HCT116 (cell line): ENCODE data around the gene PNMT. TPM values are rescaled to one million over a fixed set of nuclear protein-coding genes. Genes with fewer than 3 reads are reported as not detected.

Experiments
- ATAC-seq: fragments of 200-7000 bp; cut with Tn5 transposase; 2 replicates; pipeline ENCODE4 v1.9.1; 2020; ENCODE audit warnings: mild to moderate bottlenecking, moderate library complexity
- BruUV-seq: library from RNA; stranded (reverse); fragments of 400-500 nt; replicated peaks from 2 replicates; lab custom pipeline; 2021; lab: Mats Ljungman, UMichigan
- CTCF ChIA-PET: fragments of 300-600 bp; sonication (Branson Sonifier 250); formaldehyde crosslinking; loops from one replicate; lab custom pipeline; 2021; ENCODE audit warnings: antibody characterized with exemption; lab: Charles Lee
- POLR2A ChIA-PET: fragments of 300-600, 350-600 bp; sonication (Branson Sonifier 250); formaldehyde crosslinking; loops from one replicate; lab custom pipeline; 2021; ENCODE audit warnings: antibody characterized with exemption; lab: Charles Lee
- RAD21 ChIA-PET, 2 experiments: fragments of 300-600 bp; sonication (Branson Sonifier 250); formaldehyde crosslinking; loops; one replicate each; lab custom pipeline; 2023; ENCODE audit warnings: low total read pairs in 2 of 2; ENCODE audit not compliant: uncharacterized antibody in 2 of 2, unreplicated experiment in 2 of 2, low non-redundant PET in 1 of 2; lab: Charles Lee
- DNase-seq: peaks from one replicate; pipeline ENCODE4 v3.0.0-alpha.2; 2010; ENCODE audit warnings: low read depth, low spot score
- H2AFZ ChIP-seq: fragments of 200-600 bp; shearing (Covaris generic), sonication (generic); 2 replicates; pipeline ENCODE4 v1.6.1; 2017; ENCODE audit warnings: low read depth, mixed run types, mixed read lengths, antibody characterized with exemption, low read length; ENCODE audit not compliant: poor library complexity, severe bottlenecking
- H3K27ac ChIP-seq: 2 replicates; pipeline ENCODE4 v1.5.1; 2012; ENCODE audit warnings: low read depth, low read length
- H3K27me3 ChIP-seq: fragments of 200-600 bp; sonication (generic); 2 replicates; pipeline ENCODE4 v1.6.1; 2016; ENCODE audit warnings: mixed run types, low read length, mixed read lengths; ENCODE audit not compliant: insufficient read depth
- H3K36me3 ChIP-seq, 2 experiments: fragments of 200-500 bp in 1 of 2; fragments of 200-600 bp in 1 of 2; sonication (Bioruptor generic) in 1 of 2; sonication (generic) in 1 of 2; 2 replicates each; pipeline versions ENCODE4 v1.5.1 to v1.6.1; 2014 to 2016; ENCODE audit warnings: low read length in 2 of 2, inconsistent platforms in 1 of 2, mixed read lengths in 1 of 2, mixed run types in 1 of 2; ENCODE audit not compliant: insufficient read depth in 2 of 2, control insufficient read depth in 1 of 2
- H3K4me1 ChIP-seq, 2 experiments: fragments of 200-600 bp in 1 of 2; sonication (generic) in 1 of 2; 2 replicates each; pipeline versions ENCODE4 v1.5.1 to v1.6.1; 2012 to 2017; ENCODE audit warnings: low read length in 2 of 2, inconsistent platforms in 1 of 2, mild to moderate bottlenecking in 1 of 2, mixed read lengths in 1 of 2, mixed run types in 1 of 2, moderate library complexity in 1 of 2; ENCODE audit not compliant: insufficient read depth in 2 of 2, control insufficient read depth in 1 of 2
- H3K4me2 ChIP-seq: fragments of 200-600 bp; sonication (generic); 2 replicates; pipeline ENCODE4 v1.6.1; 2017; ENCODE audit warnings: mixed run types, low read length, mixed read lengths
- H3K4me3 ChIP-seq, 2 experiments: fragments of 200-600 bp in 1 of 2; sonication (generic) in 1 of 2; replicated peaks in 1 of 2; 2 replicates each; pipeline ENCODE4 v1.5.1; 2011 to 2016; ENCODE audit warnings: low read length in 2 of 2, control low read depth in 1 of 2, low read depth in 1 of 2, mild to moderate bottlenecking in 1 of 2, mixed read lengths in 1 of 2, mixed run types in 1 of 2
- H3K79me2 ChIP-seq: fragments of 200-600 bp; sonication (generic); 2 replicates; pipeline ENCODE4 v1.6.1; 2017; ENCODE audit warnings: mild to moderate bottlenecking, mixed run types, low read length, moderate library complexity, mixed read lengths; ENCODE audit not compliant: insufficient read depth
- H3K9ac ChIP-seq: fragments of 200-600 bp; sonication (generic); 2 replicates; pipeline ENCODE4 v1.6.1; 2016; ENCODE audit warnings: low read length, mixed read lengths
- H3K9me2 ChIP-seq: fragments of 200-600 bp; sonication (generic), shearing (Covaris generic); 2 replicates; pipeline ENCODE4 v1.6.1; 2017; ENCODE audit warnings: mixed run types, mild to moderate bottlenecking, moderate library complexity; ENCODE audit not compliant: insufficient read depth
- H3K9me3 ChIP-seq, 2 experiments: fragments of 200-500 bp in 1 of 2; fragments of 200-600 bp in 1 of 2; sonication (Bioruptor generic) in 1 of 2; sonication (generic) in 1 of 2; 2 replicates each; pipeline ENCODE4 v1.6.1; 2014 to 2017; ENCODE audit warnings: low read length in 2 of 2, mixed read lengths in 2 of 2, inconsistent platforms in 1 of 2, low read depth in 1 of 2, mild to moderate bottlenecking in 1 of 2, mixed run types in 1 of 2, moderate library complexity in 1 of 2; ENCODE audit not compliant: control insufficient read depth in 1 of 2, insufficient read depth in 1 of 2
- H4K20me1 ChIP-seq: fragments of 200-600 bp; sonication (generic), shearing (Covaris generic); 2 replicates; pipeline ENCODE4 v1.6.1; 2017; ENCODE audit warnings: mixed run types, mild to moderate bottlenecking, moderate library complexity; ENCODE audit not compliant: insufficient read depth
- ATF3 ChIP-seq: IDR thresholded peaks from 2 replicates; pipeline ENCODE4 v1.6.1; 2012
- CTCF ChIP-seq, 3 experiments: fragments of 200-600 bp in 1 of 3; sonication (generic) in 1 of 3; IDR thresholded peaks in 2 of 3; conservative IDR thresholded peaks in 1 of 3; 2 replicates each; pipeline ENCODE4 v1.5.1; 2012 to 2017; ENCODE audit warnings: low read depth in 2 of 3, low read length in 2 of 3, antibody characterized with exemption in 1 of 3, borderline replicate concordance in 1 of 3, control low read depth in 1 of 3, mild to moderate bottlenecking in 1 of 3, mixed read lengths in 1 of 3, mixed run types in 1 of 3, moderate library complexity in 1 of 3; ENCODE audit not compliant: insufficient read depth in 1 of 3
- ELF1 ChIP-seq: IDR thresholded peaks from 2 replicates; pipeline ENCODE4 v1.6.1; 2012; ENCODE audit warnings: low read depth, borderline replicate concordance
- EZH2 ChIP-seq: fragments of 200-600 bp; sonication (generic); IDR thresholded peaks from 2 replicates; pipeline ENCODE4 v1.6.1; 2017; ENCODE audit warnings: antibody characterized with exemption, mixed run types
- EZH2phosphoT487 ChIP-seq: fragments of 200-600 bp; IDR thresholded peaks from 2 replicates; pipeline ENCODE4 v1.6.1; 2018; ENCODE audit warnings: antibody characterized with exemption, borderline replicate concordance
- JUND ChIP-seq: IDR thresholded peaks from 2 replicates; pipeline ENCODE4 v1.6.1; 2012
- MAX ChIP-seq: IDR thresholded peaks from 2 replicates; pipeline ENCODE4 v1.6.1; 2012
- POLR2A ChIP-seq: IDR thresholded peaks from 2 replicates; pipeline ENCODE4 v1.7.0; 2011; ENCODE audit warnings: borderline replicate concordance; ENCODE audit not compliant: insufficient read depth, insufficient read length; ENCODE audit errors: extremely low read depth
- RAD21 ChIP-seq: IDR thresholded peaks from 2 replicates; pipeline ENCODE4 v1.6.1; 2012; ENCODE audit warnings: low read depth, mild to moderate bottlenecking
- SIN3A ChIP-seq: IDR thresholded peaks from 2 replicates; pipeline ENCODE4 v1.6.1; 2012; ENCODE audit warnings: low read depth
- SP1 ChIP-seq: IDR thresholded peaks from 2 replicates; pipeline ENCODE4 v1.6.1; 2012; ENCODE audit warnings: low read depth
- SRF ChIP-seq: IDR thresholded peaks from 2 replicates; pipeline ENCODE4 v1.6.1; 2012; ENCODE audit warnings: low read depth
- ZFX ChIP-seq: fragments of 450-650 bp; IDR thresholded peaks from 2 replicates; pipeline ENCODE4 v1.6.1; 2017
- intact Hi-C: fragments of 100-400 bp; cut with micrococcal nuclease; formaldehyde crosslinking; loops from 2 replicates; pipeline ENCODE4 v1.10.0; 2022
- total RNA-seq: library from RNA; stranded (reverse); gene quantifications from one replicate; pipeline ENCODE4 v1.2.1, GENCODE V29; 2021; ENCODE audit not compliant: unreplicated experiment

Gene PNMT
- total RNA-seq, 1 experiment from 2014 or later, result not detected

- POLR2A ChIA-PET, result no interaction called here
- no peak overlapping the region for H2AFZ ChIP-seq
- CTCF ChIA-PET, result interaction anchor here (1.2 to 1.4 kb wide), 4 partner anchors 10 to 44 kb away, joined by 4 to 7 read pairs (median 5); no protein-coding TSS in a partner anchor
- RAD21 ChIA-PET, result interaction anchor here (0.6 to 1.5 kb wide), 2 partner anchors 20 to 33 kb away, joined by 3 read pairs; no protein-coding TSS in a partner anchor
- TF ChIP-seq JUND, result no peak
- TF ChIP-seq EZH2phosphoT487, result no peak
- TF ChIP-seq MAX, result no peak
- TF ChIP-seq SRF, result no peak
- TF ChIP-seq ZFX, result no peak
- TF ChIP-seq RAD21, result no peak
- TF ChIP-seq ATF3, result no peak
- no peak for TF ChIP-seq POLR2A
- TF ChIP-seq SIN3A, result no peak
- TF ChIP-seq CTCF (IDR thresholded peaks at IDR 0.05 in 2 of 3, conservative IDR thresholded peaks at IDR 0.05 in 1 of 3; ENCODE audit: borderline replicate concordance in 1 of 3, insufficient read depth in 1 of 3, low read depth in 2 of 3, low read length in 2 of 3), result no peak; a peak in 1 of 6 replicates
- no peak for TF ChIP-seq EZH2
- no peak for TF ChIP-seq SP1
- no peak for TF ChIP-seq ELF1
- TF ChIP-seq, all 23 proteins: peak for 0
- Histone ChIP-seq H3K9me3 (no peaks in the 10 kb centered on the region), H3K4me1 (peaks cover 26 to 37% of the 10 kb centered on the region in 2 experiments), H3K79me2 (no peaks in the 10 kb centered on the region), H3K27me3 (no peaks in the 10 kb centered on the region), H3K27ac (no peak overlapping the region), H3K9me2 (no peaks in the 10 kb centered on the region), H3K4me3 (no peak overlapping the region), H3K9ac (no peak overlapping the region), H3K4me2 (no peak overlapping the region), H4K20me1 (no peaks in the 10 kb centered on the region), H3K36me3 (peaks cover 0 to 5% of the 10 kb centered on the region in 2 experiments; a peak in 1 of 4 replicates)
- intact Hi-C loops, result no loop called here
- ATAC-seq (no peak), DNase-seq (no peak)
- BruUV-seq, result no TSS peak
Measured at GRCh38 chr17:39665642-39666224, 2.5 kb upstream of the PNMT start.
